ENCODE data around the gene BRWD1. TPM values are rescaled to one million over a fixed set of nuclear protein-coding genes. Genes with fewer than 3 reads are reported as not detected.

Gene BRWD1
- total RNA-seq, 1 experiment from 2014 or later = 37.1 TPM

- H3K36me3 ChIP-seq (ENCODE audit: control insufficient read depth, insufficient read depth, low read length) = no peaks in the 10 kb centered on the region
- peaks cover 63% of the 10 kb centered on the region for H3K36me3 Mint-ChIP-seq (ENCODE audit: insufficient read depth, unreplicated experiment)
- H3K27me3 ChIP-seq (replicated peaks; ENCODE audit: control insufficient read depth, insufficient read depth, low read length) = no peaks in the 10 kb centered on the region
- intact Hi-C loops (cut with micrococcal nuclease; ENCODE audit: unreplicated experiment) = no loop called here
- DNase-seq = no peak
- no peaks in the 10 kb centered on the region for H3K27me3 Mint-ChIP-seq (ENCODE audit: insufficient read depth, unreplicated experiment)
- no peak overlapping the region for H3K4me3 Mint-ChIP-seq (ENCODE audit: unreplicated experiment)
- ChIA-PET POLR2A (no interaction called here), CTCF (no interaction called here)
- BruUV-seq (replicated peaks) = no TSS peak
- no peaks in the 10 kb centered on the region for H3K4me1 ChIP-seq
- no peak overlapping the region for H3K27ac Mint-ChIP-seq (ENCODE audit: unreplicated experiment)
- no peak overlapping the region for H3K4me3 ChIP-seq (ENCODE audit: low read depth, low read length)
- no peaks in the 10 kb centered on the region for H3K9me3 Mint-ChIP-seq (ENCODE audit: unreplicated experiment)
- TF ChIP-seq, protein P1, sequence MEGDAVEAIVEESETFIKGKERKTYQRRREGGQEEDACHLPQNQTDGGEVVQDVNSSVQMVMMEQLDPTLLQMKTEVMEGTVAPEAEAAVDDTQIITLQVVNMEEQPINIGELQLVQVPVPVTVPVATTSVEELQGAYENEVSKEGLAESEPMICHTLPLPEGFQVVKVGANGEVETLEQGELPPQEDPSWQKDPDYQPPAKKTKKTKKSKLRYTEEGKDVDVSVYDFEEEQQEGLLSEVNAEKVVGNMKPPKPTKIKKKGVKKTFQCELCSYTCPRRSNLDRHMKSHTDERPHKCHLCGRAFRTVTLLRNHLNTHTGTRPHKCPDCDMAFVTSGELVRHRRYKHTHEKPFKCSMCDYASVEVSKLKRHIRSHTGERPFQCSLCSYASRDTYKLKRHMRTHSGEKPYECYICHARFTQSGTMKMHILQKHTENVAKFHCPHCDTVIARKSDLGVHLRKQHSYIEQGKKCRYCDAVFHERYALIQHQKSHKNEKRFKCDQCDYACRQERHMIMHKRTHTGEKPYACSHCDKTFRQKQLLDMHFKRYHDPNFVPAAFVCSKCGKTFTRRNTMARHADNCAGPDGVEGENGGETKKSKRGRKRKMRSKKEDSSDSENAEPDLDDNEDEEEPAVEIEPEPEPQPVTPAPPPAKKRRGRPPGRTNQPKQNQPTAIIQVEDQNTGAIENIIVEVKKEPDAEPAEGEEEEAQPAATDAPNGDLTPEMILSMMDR (IDR thresholded peaks at IDR 0.05; ENCODE audit: insufficient read depth in 1 of 2, low read depth in 1 of 2, low read length in 1 of 2, severe bottlenecking in 1 of 2, unreplicated experiment in 1 of 2) = no peak
- H3K9me3 ChIP-seq = no peaks in the 10 kb centered on the region
- H3K4me1 Mint-ChIP-seq (ENCODE audit: low read depth, unreplicated experiment) = no peaks in the 10 kb centered on the region
These were observed 93.3 kb downstream of the BRWD1 start for GRCh38 chr21:39220150-39220549.

- Histone ChIP-seq H3K9me3 (no peaks in the 10 kb centered on the region), H3K36me3 (ENCODE audit: control insufficient read depth, insufficient read depth, low read length) (no peaks in the 10 kb centered on the region), H3K4me3 (ENCODE audit: low read depth, low read length) (no peak overlapping the region), H3K27me3 (replicated peaks; ENCODE audit: control insufficient read depth, insufficient read depth, low read length) (no peaks in the 10 kb centered on the region), H3K4me1 (no peaks in the 10 kb centered on the region)
- Mint-ChIP-seq H3K27ac (ENCODE audit: unreplicated experiment) (no peak overlapping the region), H3K4me3 (ENCODE audit: unreplicated experiment) (no peak overlapping the region), H3K27me3 (ENCODE audit: insufficient read depth, unreplicated experiment) (no peaks in the 10 kb centered on the region), H3K9me3 (ENCODE audit: unreplicated experiment) (no peaks in the 10 kb centered on the region), H3K4me1 (ENCODE audit: low read depth, unreplicated experiment) (no peaks in the 10 kb centered on the region), H3K36me3 (ENCODE audit: insufficient read depth, unreplicated experiment) (peaks cover 58% of the 10 kb centered on the region)
- CTCF ChIA-PET = no interaction called here
- intact Hi-C loops (cut with micrococcal nuclease; ENCODE audit: unreplicated experiment) = no loop called here
- POLR2A ChIA-PET = no interaction called here
- DNase-seq = no peak
- TF ChIP-seq, protein P1 (IDR thresholded peaks at IDR 0.05; ENCODE audit: insufficient read depth in 1 of 2, low read depth in 1 of 2, low read length in 1 of 2, severe bottlenecking in 1 of 2, unreplicated experiment in 1 of 2) = no peak
- no TSS peak for BruUV-seq (replicated peaks)
These were observed 95.4 kb downstream of the BRWD1 start for GRCh38 chr21:39218082-39218409.

- Mint-ChIP-seq H3K27ac (ENCODE audit: unreplicated experiment) (no peak overlapping the region), H3K36me3 (ENCODE audit: insufficient read depth, unreplicated experiment) (peaks cover 53% of the 10 kb centered on the region), H3K4me1 (ENCODE audit: low read depth, unreplicated experiment) (no peaks in the 10 kb centered on the region), H3K27me3 (ENCODE audit: insufficient read depth, unreplicated experiment) (no peaks in the 10 kb centered on the region), H3K9me3 (ENCODE audit: unreplicated experiment) (no peaks in the 10 kb centered on the region), H3K4me3 (ENCODE audit: unreplicated experiment) (no peak overlapping the region)
- ChIA-PET POLR2A (no interaction called here), CTCF (no interaction called here)
- H3K4me3 ChIP-seq (ENCODE audit: low read depth, low read length) = no peak overlapping the region
- TF ChIP-seq, protein P1 (IDR thresholded peaks at IDR 0.05; ENCODE audit: insufficient read depth in 1 of 2, low read depth in 1 of 2, low read length in 1 of 2, severe bottlenecking in 1 of 2, unreplicated experiment in 1 of 2) = no peak
- no peaks in the 10 kb centered on the region for H3K4me1 ChIP-seq
- no peaks in the 10 kb centered on the region for H3K9me3 ChIP-seq
- H3K36me3 ChIP-seq (ENCODE audit: control insufficient read depth, insufficient read depth, low read length) = no peaks in the 10 kb centered on the region
- no peak for DNase-seq
- BruUV-seq (replicated peaks) = no TSS peak
- intact Hi-C loops (cut with micrococcal nuclease; ENCODE audit: unreplicated experiment) = no loop called here
- H3K27me3 ChIP-seq (replicated peaks; ENCODE audit: control insufficient read depth, insufficient read depth, low read length) = no peaks in the 10 kb centered on the region
These were observed 95.9 kb downstream of the BRWD1 start for GRCh38 chr21:39217356-39218081.

All from Caco-2 (cell line).